RPMI7951 (cell line): ENCODE measurements around the gene MTARC1. TPM values are rescaled to one million over a fixed set of nuclear protein-coding genes. Genes with fewer than 3 reads are reported as not detected.

Experiments used
- DNase-seq: peaks from one replicate; pipeline ENCODE4 v3.0.0-alpha.2; 2012; ENCODE audit warnings: low read depth
- total RNA-seq: library from RNA; depleted of rRNA; stranded (reverse); fragments of >200 nt; shearing (Covaris generic); gene quantifications from 2 replicates; pipeline ENCODE4 v1.2.3, GENCODE V29; 2014; rRNA removed

Gene MTARC1
- total RNA-seq: 0.29 TPM in 1 of 2 replicates, not detected in the other

DNA sequence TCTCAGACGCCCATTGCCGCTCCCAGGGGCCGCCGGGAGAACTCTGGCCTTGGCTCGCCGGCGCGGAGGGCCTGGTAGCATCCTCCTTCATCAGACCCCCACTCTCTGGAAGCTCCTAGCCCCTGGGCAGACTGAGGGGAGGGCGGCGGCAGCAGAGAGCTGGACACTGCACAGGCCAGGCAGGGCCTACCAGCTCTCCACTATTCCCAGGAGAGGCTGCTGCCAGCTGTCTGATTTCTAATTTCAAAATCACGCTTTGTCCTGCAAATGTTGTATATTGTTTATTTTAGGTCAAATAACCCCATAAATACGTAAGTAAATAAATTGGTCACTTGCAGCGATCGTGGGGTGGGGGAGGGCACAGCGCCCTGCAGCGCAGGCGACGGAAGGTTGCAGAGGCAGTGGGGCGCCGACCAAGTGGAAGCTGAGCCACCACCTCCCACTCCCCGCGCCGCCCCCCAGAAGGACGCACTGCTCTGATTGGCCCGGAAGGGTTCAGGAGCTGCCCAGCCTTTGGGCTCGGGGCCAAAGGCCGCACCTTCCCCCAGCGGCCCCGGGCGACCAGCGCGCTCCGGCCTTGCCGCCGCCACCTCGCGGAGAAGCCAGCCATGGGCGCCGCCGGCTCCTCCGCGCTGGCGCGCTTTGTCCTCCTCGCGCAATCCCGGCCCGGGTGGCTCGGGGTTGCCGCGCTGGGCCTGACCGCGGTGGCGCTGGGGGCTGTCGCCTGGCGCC lies at the start of gene MTARC1:
Gene MTARC1, plus strand, starts transcription at position 577 of the 732 bp plus-strand sequence. Its CDS starts 32 bp downstream, at position 609.
- peak; percentile 32 for DNase-seq

DNA sequence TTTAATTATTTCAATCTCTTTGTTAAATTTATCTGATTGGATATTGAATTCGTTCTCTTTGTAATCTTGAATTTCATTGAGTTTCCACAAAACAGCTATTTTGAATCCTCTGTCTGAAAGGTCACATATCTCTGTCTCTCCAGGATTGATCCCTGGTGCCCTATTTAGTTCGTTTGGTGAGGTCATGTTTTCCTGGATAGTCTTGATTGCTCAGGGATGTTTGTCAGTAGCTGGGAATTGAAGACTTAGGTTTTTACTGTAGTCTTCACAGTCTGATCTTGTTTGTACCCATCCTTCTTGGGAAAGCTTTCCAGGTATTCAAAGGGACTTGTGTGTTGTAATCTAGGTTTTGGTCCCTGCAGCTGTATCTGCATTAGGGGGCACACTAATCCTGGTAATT lies 45.4 kb upstream of the MTARC1 start:
- DNase-seq: no peak

DNA sequence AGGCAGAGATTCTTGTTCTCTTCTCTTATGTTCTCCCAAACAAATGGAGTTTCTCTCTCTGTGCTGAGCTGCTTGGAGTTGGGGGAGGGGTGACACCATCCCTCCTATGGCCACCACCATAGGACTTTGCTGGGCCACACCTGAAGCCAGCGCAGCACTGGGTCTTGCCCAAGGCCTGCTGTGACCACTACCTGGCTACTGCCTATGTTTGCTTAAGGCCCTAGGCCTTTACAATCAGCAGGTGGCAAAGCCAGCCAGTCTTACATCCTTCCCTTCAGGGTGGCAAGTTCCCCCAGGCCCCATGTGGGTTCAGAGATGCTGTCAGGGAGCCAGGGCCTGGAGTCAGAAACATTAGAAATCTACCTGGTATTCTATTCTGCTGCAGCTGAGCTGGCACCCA lies 44.9 kb upstream of the MTARC1 start:
- no peak for DNase-seq

DNA sequence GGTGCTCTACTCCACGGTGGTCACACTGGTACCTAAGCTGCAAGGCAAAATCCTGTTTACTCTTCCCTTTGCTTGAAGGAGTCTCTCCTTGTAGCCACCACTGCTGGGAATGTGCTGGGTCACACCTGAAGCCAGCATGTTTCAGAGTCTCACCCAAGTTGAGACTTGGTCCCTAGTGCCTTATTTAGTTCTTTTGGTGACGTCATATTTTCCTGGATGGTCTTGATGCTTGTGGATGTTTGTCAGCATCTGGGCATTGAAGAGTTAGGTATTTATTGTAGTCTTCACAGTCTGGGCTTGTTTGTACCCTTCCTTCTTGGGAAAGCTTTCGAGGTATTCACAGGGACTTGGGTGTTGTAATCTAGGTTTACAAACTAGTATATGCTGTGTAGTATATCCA lies 44.2 kb upstream of the MTARC1 start:
- no peak for DNase-seq

DNA sequence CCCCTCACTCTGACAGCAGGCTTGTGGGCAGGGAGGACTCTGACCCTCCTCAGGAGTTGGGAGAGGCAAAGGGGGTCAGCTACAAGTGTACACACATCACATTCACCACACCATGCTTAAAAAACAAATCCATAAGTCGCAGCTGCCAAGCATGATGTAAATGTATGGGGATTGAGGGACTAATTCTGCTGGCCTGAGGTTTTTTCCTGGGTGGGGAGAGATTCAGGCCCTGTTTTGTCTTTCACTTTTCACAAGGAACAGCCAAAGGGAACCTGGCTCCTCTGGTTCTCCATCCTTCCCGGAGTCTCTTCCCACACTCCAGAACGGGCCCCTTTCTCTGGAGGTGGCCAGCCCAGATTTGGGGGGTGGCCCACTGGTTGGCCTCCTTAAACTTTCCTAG lies 39.9 kb upstream of the MTARC1 start:
- DNase-seq: no peak

DNA sequence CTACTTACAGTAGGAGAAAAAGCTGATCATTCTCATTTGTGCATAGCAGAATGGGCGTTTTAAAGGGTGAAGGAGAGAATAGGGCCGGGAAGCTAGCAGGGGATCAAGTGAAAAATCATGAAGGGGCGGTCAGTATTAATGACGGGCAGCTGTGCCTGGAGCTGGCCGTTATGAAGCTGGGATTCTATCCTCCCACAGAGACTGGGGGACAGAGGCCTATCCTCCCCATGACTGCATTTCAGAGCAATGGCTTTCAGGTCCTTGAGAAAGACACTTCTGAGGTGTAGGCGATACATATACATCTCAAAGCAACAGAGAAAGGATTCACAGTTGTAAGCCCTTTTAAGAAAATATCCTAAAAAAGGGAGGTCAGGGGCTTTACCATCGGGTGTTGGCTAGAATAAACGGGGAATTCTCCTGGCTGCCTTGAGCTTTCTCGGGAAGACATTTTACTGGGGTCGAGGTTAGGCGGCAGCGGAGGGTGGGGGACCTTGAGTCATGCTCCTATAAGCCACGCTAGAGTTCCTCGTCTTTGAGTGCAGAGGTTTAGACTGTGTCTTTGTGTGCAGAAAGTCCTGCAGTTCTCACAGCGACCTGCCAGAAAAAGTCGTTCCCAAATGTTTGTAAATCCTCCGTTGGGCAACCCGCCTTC lies 39.1 kb upstream of the MTARC1 start:
- DNase-seq: no peak

DNA sequence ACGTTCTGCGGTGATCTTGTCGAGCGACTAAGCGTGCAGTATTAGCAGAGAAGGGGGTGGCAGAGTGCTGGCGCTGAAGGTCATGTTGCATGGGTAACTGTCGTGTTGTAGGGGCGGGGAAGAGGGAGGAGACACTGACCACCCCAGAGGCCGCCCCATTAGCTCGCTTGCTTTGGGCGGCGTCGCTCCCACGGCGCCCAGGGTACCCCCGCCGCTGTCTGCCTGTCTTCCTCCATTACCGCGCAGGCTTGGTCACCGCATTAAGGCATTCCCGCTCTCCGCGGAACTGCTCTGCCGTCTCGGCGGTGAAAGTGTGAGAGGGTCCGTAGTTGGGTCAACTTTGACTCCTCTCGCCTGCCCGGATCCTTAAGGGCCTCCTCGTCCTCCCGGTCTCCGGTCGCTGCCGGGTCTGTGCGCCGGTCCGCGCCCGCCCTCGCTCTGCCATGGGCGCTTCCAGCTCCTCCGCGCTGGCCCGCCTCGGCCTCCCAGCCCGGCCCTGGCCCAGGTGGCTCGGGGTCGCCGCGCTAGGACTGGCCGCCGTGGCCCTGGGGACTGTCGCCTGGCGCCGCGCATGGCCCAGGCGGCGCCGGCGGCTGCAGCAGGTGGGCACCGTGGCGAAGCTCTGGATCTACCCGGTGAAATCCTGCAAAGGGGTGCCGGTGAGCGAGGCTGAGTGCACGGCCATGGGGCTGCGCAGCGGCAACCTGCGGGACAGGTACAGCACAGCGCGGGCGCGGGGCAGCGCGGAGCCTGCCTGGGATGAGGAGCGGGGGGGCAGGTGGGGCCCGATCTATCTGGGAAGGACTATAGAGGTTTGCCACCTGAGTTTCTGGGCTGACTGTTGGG lies 38.4 kb upstream of the MTARC1 start, which contains the start of gene MTARC2:
Gene MTARC2, plus strand, starts transcription at position 234 of the 846 bp plus-strand sequence. Its CDS starts 210 bp downstream, at position 444.
- DNase-seq: peak; percentile 81

DNA sequence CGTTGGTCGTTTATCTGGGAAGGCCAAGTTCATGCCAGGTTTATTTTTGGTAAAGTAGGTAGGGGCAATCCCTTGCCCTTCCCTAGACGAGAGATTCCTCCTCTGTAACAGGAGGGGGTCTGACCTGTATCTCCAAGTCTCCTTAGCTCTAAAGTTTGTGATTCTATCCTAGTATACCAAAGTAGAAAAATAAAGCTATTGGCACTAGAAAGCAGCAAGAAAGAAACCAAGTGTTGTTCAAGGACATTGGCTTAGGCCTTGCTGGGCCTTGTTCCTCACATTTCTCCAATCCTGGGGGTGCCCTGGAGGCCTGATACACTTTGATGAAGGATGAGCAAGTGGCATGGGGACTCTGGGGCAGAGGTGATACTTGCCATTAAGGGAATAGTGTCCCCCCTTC lies 37.8 kb upstream of the MTARC1 start:
- DNase-seq: no peak

DNA sequence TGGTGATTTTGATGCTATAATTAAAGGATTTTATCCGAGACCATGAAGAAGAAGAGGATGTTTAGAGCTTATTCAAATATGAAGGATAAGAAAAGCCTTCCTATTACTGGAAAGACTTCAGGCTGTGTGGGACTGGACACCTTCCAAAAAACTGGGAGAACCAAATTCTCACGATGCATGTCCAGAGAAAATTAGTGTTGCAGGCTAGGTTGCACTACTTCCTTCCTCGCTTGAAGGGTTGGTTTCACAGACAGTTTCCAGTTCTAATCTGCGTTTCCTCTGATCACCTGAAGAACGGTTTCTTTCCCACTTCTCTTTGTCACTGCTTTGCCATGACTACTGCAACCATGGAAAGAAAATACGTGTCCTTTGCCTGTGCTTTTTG lies 36.6 kb upstream of the MTARC1 start:
- no peak for DNase-seq

DNA sequence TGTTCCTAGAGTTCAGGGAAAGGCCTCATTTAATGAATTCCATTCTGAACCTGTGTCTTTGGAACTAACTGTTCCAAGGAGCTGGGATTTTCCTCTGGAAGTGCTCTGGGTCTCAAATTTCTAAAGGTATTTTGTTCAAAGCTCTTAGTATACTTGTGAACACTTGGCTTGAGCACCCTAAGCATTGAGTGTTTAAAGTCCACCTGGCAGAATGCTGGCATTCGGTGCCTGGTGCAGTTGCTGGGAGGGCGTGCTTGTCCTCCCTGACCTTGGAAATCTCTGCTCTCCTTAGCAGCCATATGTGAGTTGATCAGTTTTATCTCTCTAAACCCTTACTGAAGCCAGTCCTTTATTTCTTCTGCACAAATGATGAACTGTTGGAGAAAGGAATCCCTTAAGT lies 35.6 kb upstream of the MTARC1 start:
- no peak for DNase-seq

DNA sequence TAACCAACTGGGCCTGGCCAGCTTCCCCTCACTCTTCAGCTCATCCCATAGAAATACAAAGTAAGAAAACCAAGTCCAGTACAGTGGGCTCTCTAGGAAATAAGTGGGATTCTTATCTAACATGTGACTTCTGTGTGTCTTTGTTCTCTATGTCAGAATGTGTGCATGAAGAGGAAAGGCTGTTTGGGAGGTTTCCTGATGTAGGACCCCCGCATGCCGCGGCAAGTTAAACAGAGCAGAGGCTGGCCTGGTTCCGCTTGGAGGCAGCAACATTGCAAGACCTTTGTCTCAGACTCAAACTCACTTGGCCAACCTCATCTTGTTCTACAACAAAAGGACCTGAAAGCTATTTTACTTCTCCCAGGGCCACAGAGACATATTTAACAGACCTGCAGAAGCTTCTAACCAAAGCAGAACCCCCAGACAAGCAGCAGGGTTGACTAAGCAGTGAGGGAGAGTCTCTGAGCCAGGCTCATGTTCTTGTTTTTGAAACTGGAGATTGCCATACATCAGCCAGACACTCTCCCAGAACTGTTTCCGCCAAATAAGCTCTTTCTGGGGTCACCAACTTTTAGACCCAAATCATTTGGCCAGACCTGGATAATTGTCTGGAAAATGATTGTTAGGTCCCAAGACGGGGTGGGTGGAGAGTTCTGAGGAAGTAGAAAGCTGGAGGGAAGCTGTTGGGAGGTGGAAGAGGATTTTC lies 32.3 kb upstream of the MTARC1 start:
- DNase-seq: no peak

DNA sequence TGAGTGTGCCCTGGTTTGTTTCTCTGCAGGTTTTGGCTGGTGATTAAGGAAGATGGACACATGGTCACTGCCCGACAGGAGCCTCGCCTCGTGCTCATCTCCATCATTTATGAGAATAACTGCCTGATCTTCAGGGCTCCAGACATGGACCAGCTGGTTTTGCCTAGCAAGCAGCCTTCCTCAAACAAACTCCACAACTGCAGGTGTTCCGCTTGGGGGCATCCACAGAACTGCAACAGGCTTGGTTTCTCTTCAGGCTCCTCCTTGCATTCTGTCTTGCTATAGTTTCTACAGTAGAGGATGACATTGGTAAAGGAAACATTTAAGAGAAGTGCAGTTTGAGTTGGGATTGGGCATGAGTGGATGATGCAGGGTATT lies 31.8 kb upstream of the MTARC1 start:
- no peak for DNase-seq

DNA sequence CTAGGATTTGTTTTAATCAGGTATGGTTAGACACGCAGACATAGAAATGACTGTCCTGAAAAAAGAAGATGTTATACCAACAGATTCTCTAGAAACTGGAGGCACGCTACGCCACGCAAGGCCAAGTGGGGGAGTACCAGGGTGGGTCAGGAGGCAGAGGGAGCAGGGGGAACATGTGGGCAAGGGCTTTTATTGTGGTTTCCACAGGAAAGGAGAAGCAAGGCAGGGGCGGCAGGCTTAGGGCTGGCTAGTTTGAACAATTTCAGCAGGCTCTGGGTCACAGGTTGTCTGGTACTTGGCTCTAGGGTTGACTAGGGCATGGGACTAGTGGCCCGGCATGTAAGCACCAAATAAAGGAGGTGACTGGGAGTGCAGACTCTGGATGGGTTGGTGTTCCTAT lies 31.4 kb upstream of the MTARC1 start:
- DNase-seq: no peak

DNA sequence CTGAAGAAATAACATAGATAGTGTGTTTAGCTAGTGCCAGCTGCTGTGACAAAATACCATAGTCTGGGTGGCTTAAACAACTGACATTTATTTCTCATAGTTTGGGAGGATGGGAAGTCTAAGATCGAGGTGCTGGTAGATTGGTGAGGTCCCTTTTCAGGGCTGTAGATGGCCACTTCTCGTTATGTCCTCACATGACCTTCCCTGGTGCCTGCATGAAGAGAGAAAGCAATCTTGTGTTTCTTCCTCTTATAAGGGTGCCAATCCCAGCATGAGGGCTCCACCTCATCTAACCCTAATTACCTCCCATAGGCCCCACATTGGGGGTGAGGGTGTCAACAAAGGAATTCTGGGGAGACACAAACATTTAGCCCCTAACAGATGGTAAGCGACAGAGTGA lies 29.3 kb upstream of the MTARC1 start:
- DNase-seq: no peak

DNA sequence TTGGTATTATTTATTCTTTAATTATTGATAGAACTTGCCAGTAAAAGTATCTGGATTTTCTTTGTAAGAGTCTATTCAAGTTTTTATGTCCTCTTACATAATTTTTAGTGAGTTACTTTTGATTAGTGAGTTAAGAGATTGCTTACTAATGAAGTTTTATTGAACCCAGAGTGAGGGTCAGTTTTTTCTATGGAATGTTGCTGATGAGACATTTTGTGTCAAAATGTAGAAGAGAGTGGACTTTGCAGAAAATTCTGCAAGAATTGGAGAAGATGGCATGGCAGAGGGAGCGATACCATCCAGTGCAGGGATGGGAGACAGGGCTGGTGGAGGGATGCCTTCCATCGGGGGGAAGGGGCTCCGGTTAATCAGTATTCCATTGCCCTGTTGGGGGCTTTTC lies 27.6 kb upstream of the MTARC1 start:
- DNase-seq: no peak

DNA sequence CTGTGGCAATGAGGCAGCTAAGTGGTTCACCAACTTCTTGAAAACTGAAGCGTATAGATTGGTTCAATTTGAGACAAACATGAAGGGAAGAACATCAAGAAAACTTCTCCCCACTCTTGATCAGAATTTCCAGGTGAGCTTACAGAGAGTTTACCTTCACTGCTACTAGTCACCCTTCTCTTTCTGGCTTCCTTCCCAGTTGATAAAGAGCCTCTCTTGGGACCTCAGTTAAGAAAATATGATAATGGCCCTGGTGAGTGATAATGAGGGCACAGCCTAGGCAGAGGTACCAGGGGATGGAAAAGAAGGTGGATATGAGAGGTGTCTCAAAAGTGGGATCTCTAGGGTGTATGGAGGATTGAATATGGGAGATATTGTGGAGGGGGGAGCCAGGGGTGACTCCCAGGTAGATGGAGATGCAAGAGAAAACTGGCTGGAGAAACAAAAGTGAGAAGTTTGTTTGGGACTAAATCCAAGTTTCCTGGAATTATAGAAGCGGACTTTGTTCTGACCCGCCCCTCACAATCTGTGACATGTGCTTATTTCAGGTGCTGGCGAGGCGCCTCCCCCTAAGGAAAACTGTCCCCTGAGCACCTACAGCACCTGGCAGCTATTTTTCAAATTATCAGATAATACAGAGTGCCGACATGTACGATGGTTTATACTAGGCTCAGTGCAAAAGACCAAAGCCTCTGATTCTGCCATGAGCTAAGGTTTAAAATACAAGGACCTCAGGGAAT lies 24.9 kb upstream of the MTARC1 start:
- no peak for DNase-seq

DNA sequence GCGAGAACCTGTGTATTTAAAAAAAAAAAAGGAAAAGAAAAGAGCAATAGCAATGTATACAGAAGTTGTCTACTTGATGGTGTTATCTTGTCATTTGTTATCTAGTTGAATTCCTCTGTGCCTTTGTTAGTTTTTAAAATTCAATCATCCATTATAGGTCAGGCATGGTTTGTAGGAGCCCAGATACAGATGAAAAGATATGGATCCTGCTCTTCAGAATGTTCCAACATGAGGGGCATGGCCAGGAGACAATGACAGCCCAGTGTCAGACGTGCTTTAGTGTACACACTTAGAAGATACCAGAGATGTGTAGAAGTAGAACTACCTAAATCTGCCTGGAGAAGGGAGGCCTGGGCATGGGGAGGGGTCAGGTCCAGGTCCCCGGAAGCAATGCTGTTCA lies 22.0 kb upstream of the MTARC1 start:
- DNase-seq: no peak

DNA sequence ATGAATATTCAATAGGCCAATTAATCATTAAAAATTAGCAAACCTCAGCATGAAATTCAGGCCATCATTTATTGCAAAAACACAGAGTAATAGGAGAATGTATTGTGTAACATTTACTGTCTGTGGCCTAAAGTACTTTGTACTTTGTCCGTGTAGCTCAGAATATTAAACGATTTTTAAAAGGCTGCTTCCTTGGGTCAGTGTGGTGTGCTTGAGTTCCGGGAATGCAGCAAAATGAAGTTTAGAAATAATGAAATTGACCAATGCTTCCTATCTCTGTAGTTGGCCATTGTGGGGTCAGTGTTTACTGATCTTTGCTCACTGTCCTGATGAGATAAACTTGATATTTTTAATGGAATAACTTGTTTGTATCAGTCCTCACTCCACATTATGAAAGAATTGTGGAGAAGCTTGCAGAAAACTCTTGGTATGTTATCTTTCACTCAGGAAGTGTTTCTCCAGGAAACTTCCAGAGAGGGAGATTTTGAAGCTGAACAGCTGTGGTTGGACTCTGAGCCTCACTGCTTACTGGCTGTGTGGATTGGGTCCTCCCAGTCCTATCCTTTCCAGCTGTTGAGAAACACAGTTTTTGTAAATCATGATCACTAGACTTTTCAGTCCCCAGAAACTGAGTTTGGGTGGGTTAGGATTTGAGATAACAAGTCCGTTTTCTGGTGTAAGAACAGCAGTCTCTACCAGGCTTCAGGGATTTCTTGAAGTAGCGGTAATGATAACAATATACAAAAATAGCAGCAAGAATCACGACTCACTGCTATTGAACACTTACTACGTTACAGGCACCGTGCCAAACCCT lies 19.2 kb upstream of the MTARC1 start:
- no peak for DNase-seq

DNA sequence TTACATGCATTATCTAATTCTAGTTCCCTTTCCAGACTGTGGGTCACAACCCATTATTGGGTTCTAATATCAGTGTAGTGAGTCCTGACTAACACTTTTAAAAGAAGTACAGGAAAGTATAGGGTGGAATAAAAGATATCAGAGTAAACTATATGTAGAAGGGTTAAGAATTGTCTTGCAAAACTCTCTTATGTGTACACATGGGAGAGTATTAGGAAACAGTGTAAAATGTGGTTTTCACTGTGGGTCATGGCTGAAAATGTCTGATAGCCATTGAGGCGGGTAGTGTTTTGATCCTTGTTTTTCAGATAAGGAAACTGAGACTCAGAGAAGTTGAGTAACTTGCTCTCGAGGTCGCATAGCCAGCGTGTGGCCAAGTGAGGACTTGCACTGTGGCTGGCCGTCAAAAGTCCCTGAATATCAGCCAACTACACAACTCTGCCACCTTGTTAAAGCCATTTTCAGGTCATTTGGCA lies 18.5 kb upstream of the MTARC1 start:
- no peak for DNase-seq

DNA sequence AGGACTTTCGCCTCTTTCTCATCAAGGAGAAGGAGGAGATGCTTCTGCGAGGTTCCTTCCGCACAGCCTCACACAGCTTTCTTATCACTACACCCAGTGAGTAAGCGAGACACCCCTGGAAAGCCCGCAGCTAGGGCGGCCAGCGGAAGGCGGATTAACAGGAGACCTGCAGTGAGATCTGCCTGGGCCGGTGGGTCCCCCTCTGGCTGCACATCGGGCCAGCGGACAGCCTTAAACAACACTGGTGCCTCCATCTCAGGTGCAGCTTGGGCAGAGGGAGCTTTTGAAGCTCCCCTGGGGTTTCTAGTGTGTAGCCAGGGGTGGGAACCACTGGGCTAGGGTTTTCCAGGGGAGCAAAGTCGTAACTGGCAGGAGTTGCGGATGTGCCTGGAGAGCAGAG lies 17.5 kb upstream of the MTARC1 start:
- no peak for DNase-seq
